ENCODE results near the gene EVA1C.
"Not testable (repeated sequence)": the region's sequence is repeated elsewhere in the genome, so short reads cannot be mapped to it uniquely, and the experiment has no call there.

EVA1C gene

GRCh38 chr21:32538147-32538792, 125.8 kb downstream of the EVA1C start:
- H3K36me3 Mint-ChIP-seq: peaks cover 2% of the 10 kb centered on the region
- H3K4me1 Mint-ChIP-seq: peaks cover 2% of the 10 kb centered on the region
- peaks cover 17% of the 10 kb centered on the region for H3K27me3 Mint-ChIP-seq
- H3K27ac Mint-ChIP-seq: no peak overlapping the region
- DNase-seq (ENCODE audit: low spot score in 2 of 2): no peak
- ATAC-seq (ENCODE audit: low read depth): no peak
- H3K9me3 Mint-ChIP-seq: peaks cover under 1% of the 10 kb centered on the region
- H3K4me3 Mint-ChIP-seq: no peak overlapping the region

GRCh38 chr21:32539378-32539777, 126.9 kb downstream of the EVA1C start:
- no peak for DNase-seq (ENCODE audit: low spot score in 2 of 2)
- Mint-ChIP-seq H3K9me3 (no peaks in the 10 kb centered on the region), H3K27ac (no peak overlapping the region), H3K4me1 (peaks cover 2% of the 10 kb centered on the region), H3K4me3 (no peak overlapping the region), H3K27me3 (peaks cover 16% of the 10 kb centered on the region), H3K36me3 (peaks cover 2% of the 10 kb centered on the region)
- no peak for ATAC-seq (ENCODE audit: low read depth)

DNA sequence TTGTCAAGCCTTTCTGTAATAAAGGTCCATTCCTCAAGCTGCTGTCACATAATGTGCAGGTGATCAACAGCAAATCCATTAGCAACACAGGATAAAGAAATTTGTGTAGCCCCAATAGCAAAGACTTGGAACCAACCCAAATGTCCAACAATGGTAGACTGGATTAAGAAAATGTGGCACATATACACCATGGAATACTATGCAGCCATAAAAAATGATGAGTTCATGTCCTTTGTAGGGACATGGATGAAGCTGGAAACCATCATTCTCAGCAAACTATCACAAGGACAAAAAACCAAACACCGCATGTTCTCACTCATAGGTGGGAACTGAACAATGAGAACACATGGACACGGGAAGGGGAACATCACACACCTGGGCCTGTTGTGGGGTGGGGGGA, 130.6 kb downstream of the EVA1C start:
- peaks cover 11% of the 10 kb centered on the region for H3K27me3 Mint-ChIP-seq
- not testable (repeated sequence) for H3K27ac Mint-ChIP-seq; DNase-seq (ENCODE audit: low spot score in 2 of 2); H3K9me3 Mint-ChIP-seq; ATAC-seq (ENCODE audit: low read depth); H3K4me3 Mint-ChIP-seq; H3K36me3 Mint-ChIP-seq; H3K4me1 Mint-ChIP-seq

DNA sequence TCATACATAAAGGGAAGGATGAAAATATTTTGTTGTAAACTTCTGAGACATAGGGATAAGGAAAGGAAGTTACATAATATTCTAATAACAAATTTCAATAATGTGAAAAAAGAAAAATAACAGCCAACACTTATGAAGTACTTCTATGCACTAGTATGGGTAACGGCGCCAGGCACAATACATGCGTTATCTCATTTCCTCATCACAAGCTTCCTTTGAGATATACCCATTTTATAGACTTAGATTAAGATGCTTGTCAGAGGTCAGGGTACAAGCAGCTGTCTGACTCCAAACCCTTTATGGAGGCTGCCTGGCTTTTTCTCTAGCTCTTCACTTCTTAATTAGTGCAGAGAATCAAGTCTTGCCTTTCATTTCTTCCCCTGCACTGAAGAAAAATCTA, 131.5 kb downstream of the EVA1C start:
- peaks cover 8% of the 10 kb centered on the region for H3K27me3 Mint-ChIP-seq
- H3K36me3 Mint-ChIP-seq: no peaks in the 10 kb centered on the region
- H3K4me3 Mint-ChIP-seq: no peak overlapping the region
- ATAC-seq (ENCODE audit: low read depth): no peak
- H3K27ac Mint-ChIP-seq: no peak overlapping the region
- no peak for DNase-seq (ENCODE audit: low spot score in 2 of 2)
- no peaks in the 10 kb centered on the region for H3K4me1 Mint-ChIP-seq
- no peaks in the 10 kb centered on the region for H3K9me3 Mint-ChIP-seq

DNA sequence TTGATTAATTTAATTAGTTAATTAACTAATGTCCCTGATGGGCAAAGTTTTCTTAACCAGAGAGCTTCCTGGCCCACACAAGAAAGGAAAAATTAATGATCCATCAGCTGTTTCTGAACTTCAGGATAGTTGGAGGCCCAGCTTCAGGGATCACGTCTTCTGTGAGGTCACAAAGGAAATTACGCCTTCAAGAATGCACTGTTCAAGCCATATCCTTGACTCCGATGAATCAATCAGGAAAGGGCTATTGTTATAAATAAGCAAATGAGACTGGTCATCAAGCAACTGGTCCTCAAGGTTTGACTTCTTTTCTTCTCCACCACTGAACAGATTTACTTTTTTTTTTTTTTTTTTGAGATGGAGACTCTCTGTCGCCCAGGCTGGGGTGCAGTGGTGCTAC, 132.2 kb downstream of the EVA1C start:
- peaks cover 10% of the 10 kb centered on the region for H3K27me3 Mint-ChIP-seq
- no peak for ATAC-seq (ENCODE audit: low read depth)
- no peak overlapping the region for H3K27ac Mint-ChIP-seq

GRCh38 chr21:32545948-32546441, 133.5 kb downstream of the EVA1C start:
- peaks cover 10% of the 10 kb centered on the region for H3K27me3 Mint-ChIP-seq
- DNase-seq (ENCODE audit: low spot score in 2 of 2) (no peak), ATAC-seq (ENCODE audit: low read depth) (no peak)
- no peaks in the 10 kb centered on the region for H3K9me3 Mint-ChIP-seq
- H3K36me3 Mint-ChIP-seq: no peaks in the 10 kb centered on the region
- H3K27ac Mint-ChIP-seq: no peak overlapping the region
- no peak overlapping the region for H3K4me3 Mint-ChIP-seq
- no peaks in the 10 kb centered on the region for H3K4me1 Mint-ChIP-seq

More for the DNA sequence above, 132.2 kb downstream of the EVA1C start:
- no peak for DNase-seq (ENCODE audit: low spot score in 2 of 2)
- Mint-ChIP-seq H3K4me1 (no peaks in the 10 kb centered on the region), H3K4me3 (no peak overlapping the region), H3K36me3 (no peaks in the 10 kb centered on the region), H3K9me3 (no peaks in the 10 kb centered on the region)

DNA sequence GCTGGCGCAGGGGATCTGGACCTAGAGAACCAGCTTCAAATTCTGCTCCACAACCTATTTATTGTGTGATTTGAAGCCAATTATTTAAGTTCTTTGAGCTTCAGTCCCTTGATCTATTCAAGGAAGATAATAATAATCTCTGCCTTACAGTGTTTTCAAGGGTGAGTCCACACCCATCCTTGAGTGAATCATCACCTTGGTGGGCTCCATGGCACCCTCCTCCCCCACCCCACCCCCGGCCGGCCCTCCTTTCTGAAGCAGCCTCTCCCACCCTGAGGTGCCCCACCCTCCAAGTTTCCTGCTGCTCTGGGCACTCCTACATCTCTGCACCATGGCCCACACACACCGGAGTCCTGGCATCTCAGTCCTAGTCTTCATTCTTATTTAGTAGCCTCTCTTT, 134.5 kb downstream of the EVA1C start:
- ATAC-seq (ENCODE audit: low read depth): no peak
- Mint-ChIP-seq H3K9me3 (no peaks in the 10 kb centered on the region), H3K27ac (no peak overlapping the region), H3K4me3 (no peak overlapping the region), H3K36me3 (no peaks in the 10 kb centered on the region), H3K27me3 (peaks cover 12% of the 10 kb centered on the region), H3K4me1 (no peaks in the 10 kb centered on the region)
- no peak for DNase-seq (ENCODE audit: low spot score in 2 of 2)

- DNase-seq (ENCODE audit: low spot score in 2 of 2): no peak
- Mint-ChIP-seq H3K9me3 (no peaks in the 10 kb centered on the region), H3K27me3 (peaks cover 12% of the 10 kb centered on the region)
Measured at GRCh38 chr21:32548978-32549377, 136.5 kb downstream of the EVA1C start.

DNA sequence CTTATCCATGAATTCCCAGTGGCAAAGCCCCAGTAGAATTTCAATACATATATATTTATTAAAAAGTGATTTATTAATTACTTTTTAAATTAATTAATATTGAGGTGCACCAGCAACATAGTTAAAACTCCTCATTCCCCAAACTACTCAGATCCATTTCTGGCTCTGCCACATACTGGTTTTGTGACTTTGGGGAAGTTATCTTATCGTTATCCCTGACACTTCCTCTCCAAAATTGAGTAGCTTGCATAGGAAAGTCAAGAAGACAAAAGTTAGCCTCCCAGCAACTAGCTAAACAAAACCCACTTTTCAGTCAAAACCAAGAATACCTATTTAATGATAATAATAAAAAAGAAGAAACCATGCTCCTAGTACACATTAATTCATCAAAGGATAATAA, 136.9 kb downstream of the EVA1C start:
- DNase-seq (ENCODE audit: low spot score in 2 of 2) (no peak), ATAC-seq (ENCODE audit: low read depth) (no peak)
- Mint-ChIP-seq H3K27me3 (peaks cover 12% of the 10 kb centered on the region), H3K27ac (no peak overlapping the region), H3K4me3 (no peak overlapping the region), H3K9me3 (no peaks in the 10 kb centered on the region), H3K4me1 (no peaks in the 10 kb centered on the region), H3K36me3 (no peaks in the 10 kb centered on the region)

More at GRCh38 chr21:32548978-32549377, 136.5 kb downstream of the EVA1C start:
- no peak overlapping the region for H3K27ac Mint-ChIP-seq
- H3K36me3 Mint-ChIP-seq: no peaks in the 10 kb centered on the region
- ATAC-seq (ENCODE audit: low read depth): no peak
- no peaks in the 10 kb centered on the region for H3K4me1 Mint-ChIP-seq
- no peak overlapping the region for H3K4me3 Mint-ChIP-seq

DNA sequence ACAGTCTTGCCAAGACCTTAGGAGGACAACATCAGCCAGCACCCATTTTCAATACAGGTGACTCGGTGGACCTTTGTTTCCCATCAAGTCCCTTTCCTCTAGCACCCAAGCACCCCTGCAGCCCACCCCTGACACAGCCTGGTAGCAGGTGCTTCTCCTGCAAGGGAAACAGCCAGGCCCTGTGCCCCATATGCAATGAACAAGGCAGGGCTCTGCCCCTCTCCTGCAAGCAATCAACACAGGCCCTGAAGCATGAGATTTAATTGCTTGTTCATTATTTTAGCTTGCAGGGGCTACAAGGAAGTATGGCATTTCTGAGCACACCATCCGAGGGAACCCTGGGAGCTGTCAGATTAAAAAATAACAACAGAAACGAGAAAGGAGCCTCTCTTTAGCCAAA, 137.4 kb downstream of the EVA1C start:
- no peak overlapping the region for H3K27ac Mint-ChIP-seq
- DNase-seq (ENCODE audit: low spot score in 2 of 2) (no peak), ATAC-seq (ENCODE audit: low read depth) (no peak)
- no peaks in the 10 kb centered on the region for H3K9me3 Mint-ChIP-seq
- H3K36me3 Mint-ChIP-seq: no peaks in the 10 kb centered on the region
- no peak overlapping the region for H3K4me3 Mint-ChIP-seq
- H3K4me1 Mint-ChIP-seq: no peaks in the 10 kb centered on the region
- peaks cover 12% of the 10 kb centered on the region for H3K27me3 Mint-ChIP-seq

- H3K27ac Mint-ChIP-seq: no peak overlapping the region
- H3K4me1 Mint-ChIP-seq: no peaks in the 10 kb centered on the region
- no peak for DNase-seq (ENCODE audit: low spot score in 2 of 2)
- no peak for ATAC-seq (ENCODE audit: low read depth)
- peaks cover 5% of the 10 kb centered on the region for H3K27me3 Mint-ChIP-seq
- no peak overlapping the region for H3K4me3 Mint-ChIP-seq
- H3K9me3 Mint-ChIP-seq: no peaks in the 10 kb centered on the region
- no peaks in the 10 kb centered on the region for H3K36me3 Mint-ChIP-seq
Measured at GRCh38 chr21:32554832-32555638, 142.5 kb downstream of the EVA1C start.

DNA sequence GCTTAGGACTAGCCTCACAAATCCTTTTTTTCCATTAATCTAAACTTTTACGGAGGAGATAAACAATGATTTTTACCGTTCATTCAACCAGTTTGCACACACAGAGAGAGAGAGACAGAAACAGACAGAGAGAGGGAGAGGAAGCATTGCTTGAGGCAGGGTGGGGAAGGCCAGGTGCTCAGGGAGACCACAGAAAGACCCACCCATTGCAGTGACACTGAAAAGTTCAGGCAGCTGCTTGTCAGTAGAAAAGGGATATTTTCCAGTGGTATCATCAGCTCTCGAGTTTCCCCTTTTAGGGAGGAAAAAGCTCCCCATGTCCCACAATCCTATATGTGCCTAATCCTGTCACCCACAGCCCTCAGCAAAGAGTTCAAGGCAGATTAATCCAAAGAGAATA, 145.6 kb downstream of the EVA1C start:
- Mint-ChIP-seq H3K27me3 (peaks cover 3% of the 10 kb centered on the region), H3K36me3 (no peaks in the 10 kb centered on the region), H3K9me3 (no peaks in the 10 kb centered on the region), H3K4me3 (no peak overlapping the region), H3K27ac (no peak overlapping the region), H3K4me1 (no peaks in the 10 kb centered on the region)
- no peak for DNase-seq (ENCODE audit: low spot score in 2 of 2)
- no peak for ATAC-seq (ENCODE audit: low read depth)

DNA sequence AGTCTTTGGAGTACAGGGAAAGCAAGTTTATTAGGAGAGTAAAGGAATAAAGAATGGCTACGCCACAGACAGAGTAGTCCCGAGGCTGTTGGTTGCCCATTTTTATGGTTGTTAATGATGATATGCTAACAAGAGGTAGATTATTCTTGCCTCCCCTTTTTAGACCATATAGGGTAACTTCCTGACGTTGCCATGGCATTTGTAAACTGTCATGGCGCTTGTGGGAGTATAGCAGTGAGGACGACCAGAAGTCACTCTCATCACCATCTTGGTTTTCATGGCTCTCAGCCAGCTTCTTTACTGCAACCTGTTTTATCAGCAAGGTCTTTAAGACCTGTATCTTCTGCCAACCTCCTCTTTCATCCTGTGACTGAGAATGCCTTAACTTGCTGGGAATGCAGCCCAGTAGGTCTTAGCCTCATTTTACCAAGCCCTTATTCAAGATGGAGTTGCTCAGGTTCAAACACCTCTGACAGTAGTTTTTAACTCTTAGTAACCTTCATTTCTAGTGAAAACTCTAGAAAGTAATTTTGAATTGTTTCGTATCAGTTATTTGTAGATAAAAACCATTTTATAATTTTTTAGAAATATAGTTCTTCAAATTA, 146.6 kb downstream of the EVA1C start:
- no peak for DNase-seq (ENCODE audit: low spot score in 2 of 2)
- H3K27ac Mint-ChIP-seq: no peak overlapping the region
- no peaks in the 10 kb centered on the region for H3K4me1 Mint-ChIP-seq
- H3K36me3 Mint-ChIP-seq: no peaks in the 10 kb centered on the region
- H3K4me3 Mint-ChIP-seq: no peak overlapping the region
- no peaks in the 10 kb centered on the region for H3K9me3 Mint-ChIP-seq
- no peak for ATAC-seq (ENCODE audit: low read depth)
- H3K27me3 Mint-ChIP-seq: peaks cover 3% of the 10 kb centered on the region

DNA sequence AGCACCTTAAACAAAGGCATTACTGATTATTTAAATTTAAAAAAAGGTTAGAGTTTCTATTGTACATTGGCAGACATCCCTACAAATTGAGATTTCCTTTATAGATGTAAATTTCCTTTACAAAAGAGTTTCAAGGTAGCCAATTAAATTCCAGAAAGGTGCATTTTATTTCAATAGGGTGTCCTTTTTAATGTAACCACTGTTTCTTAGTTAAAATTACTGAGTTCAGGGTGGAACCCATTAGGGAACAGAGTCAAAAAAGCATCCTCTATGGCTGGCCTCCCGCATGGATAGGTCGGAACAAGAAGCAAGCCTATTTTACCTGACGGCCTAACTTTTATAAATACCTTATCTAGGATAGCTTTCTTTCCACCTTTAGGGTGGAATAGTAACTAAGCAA, 148.4 kb downstream of the EVA1C start:
- DNase-seq (ENCODE audit: low spot score in 2 of 2) (no peak), ATAC-seq (ENCODE audit: low read depth) (no peak)
- Mint-ChIP-seq H3K27ac (no peak overlapping the region), H3K4me3 (no peak overlapping the region), H3K4me1 (no peaks in the 10 kb centered on the region), H3K36me3 (no peaks in the 10 kb centered on the region), H3K27me3 (peaks cover 6% of the 10 kb centered on the region), H3K9me3 (peaks cover 5% of the 10 kb centered on the region)

Data from memory B cell (primary cell).